ENCODE data around the gene PKIB. TPM values are rescaled to one million over a fixed set of nuclear protein-coding genes. Genes with fewer than 3 reads are reported as not detected.

PKIB gene
- polyA plus RNA-seq, 2 of the 4 experiments (the other 2 are of a cell fraction) = 0.37 to 1.5 TPM

DNA sequence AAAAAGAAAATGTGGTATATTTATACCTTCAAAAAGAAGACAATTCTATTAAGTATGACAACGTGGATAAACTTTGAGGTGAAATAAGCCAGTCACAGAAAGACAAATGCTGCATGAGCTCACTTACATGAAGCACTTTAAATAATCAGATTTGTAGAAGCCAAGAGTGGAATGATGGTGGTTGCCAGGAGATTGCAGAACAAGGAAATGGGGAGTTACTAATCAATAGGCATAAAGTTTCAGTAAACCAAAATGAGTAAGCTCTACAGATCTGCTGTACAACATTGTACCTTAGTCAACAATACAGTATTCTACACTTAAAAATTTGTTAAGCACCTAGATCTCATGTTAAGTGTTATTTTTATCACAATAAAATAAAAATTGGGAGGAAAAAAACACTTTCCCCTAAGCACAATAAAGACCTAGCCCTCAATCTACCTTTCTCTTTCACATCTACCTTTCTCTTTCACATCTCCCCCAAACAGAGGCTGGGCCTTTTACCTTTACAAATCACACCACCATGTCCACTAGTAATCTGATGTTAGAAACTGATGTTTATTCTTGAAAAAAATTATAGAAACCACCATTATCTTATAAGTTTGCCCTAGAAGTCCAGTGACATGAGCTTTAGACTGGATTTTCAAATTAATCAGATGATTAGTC is 73.9 kb downstream of the PKIB start:
- H3K4me1 ChIP-seq = no peaks in the 10 kb centered on the region
- TF ChIP-seq GATA3 (IDR thresholded peaks at IDR 0.05; ENCODE audit: borderline replicate concordance) (no peak), JUNB (IDR thresholded peaks at IDR 0.05) (no peak), NPAS2 (CRISPR knock-in tag; IDR thresholded peaks at IDR 0.05; ENCODE audit: borderline replicate concordance) (no peak), ESRRA (IDR thresholded peaks at IDR 0.05; ENCODE audit: borderline replicate concordance, low read length) (no peak), SREBF2 (IDR thresholded peaks at IDR 0.05) (no peak), RARB (CRISPR knock-in tag; IDR thresholded peaks at IDR 0.05) (no peak), ZSCAN20 (CRISPR knock-in tag; IDR thresholded peaks at IDR 0.05) (no peak), FOSL2 (IDR thresholded peaks at IDR 0.05) (no peak), FOSL2 (CRISPR knock-in tag; IDR thresholded peaks at IDR 0.05) (no peak), TFCP2L1 (CRISPR knock-in tag; IDR thresholded peaks at IDR 0.05) (no peak), RFX5 (IDR thresholded peaks at IDR 0.05) (no peak), CHD2 (IDR thresholded peaks at IDR 0.05; ENCODE audit: low read length, partially characterized antibody) (no peak), EHF (CRISPR knock-in tag; IDR thresholded peaks at IDR 0.05) (no peak), RAD21 (conservative IDR thresholded peaks at IDR 0.05 in 1 of 2, IDR thresholded peaks at IDR 0.05 in 1 of 2) (no peak), EHMT2 (IDR thresholded peaks at IDR 0.05; ENCODE audit: low read depth) (no peak), NFE2L2 (conservative IDR thresholded peaks at IDR 0.05; ENCODE audit: low read length) (no peak), CEBPB (IDR thresholded peaks at IDR 0.05) (no peak)
- TF ChIP-seq, protein P1, sequence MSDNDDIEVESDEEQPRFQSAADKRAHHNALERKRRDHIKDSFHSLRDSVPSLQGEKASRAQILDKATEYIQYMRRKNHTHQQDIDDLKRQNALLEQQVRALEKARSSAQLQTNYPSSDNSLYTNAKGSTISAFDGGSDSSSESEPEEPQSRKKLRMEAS (IDR thresholded peaks at IDR 0.05) = no peak
- TF ChIP-seq, protein P2, sequence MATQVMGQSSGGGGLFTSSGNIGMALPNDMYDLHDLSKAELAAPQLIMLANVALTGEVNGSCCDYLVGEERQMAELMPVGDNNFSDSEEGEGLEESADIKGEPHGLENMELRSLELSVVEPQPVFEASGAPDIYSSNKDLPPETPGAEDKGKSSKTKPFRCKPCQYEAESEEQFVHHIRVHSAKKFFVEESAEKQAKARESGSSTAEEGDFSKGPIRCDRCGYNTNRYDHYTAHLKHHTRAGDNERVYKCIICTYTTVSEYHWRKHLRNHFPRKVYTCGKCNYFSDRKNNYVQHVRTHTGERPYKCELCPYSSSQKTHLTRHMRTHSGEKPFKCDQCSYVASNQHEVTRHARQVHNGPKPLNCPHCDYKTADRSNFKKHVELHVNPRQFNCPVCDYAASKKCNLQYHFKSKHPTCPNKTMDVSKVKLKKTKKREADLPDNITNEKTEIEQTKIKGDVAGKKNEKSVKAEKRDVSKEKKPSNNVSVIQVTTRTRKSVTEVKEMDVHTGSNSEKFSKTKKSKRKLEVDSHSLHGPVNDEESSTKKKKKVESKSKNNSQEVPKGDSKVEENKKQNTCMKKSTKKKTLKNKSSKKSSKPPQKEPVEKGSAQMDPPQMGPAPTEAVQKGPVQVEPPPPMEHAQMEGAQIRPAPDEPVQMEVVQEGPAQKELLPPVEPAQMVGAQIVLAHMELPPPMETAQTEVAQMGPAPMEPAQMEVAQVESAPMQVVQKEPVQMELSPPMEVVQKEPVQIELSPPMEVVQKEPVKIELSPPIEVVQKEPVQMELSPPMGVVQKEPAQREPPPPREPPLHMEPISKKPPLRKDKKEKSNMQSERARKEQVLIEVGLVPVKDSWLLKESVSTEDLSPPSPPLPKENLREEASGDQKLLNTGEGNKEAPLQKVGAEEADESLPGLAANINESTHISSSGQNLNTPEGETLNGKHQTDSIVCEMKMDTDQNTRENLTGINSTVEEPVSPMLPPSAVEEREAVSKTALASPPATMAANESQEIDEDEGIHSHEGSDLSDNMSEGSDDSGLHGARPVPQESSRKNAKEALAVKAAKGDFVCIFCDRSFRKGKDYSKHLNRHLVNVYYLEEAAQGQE (IDR thresholded peaks at IDR 0.05) = no peak
- TF ChIP-seq, protein P3, sequence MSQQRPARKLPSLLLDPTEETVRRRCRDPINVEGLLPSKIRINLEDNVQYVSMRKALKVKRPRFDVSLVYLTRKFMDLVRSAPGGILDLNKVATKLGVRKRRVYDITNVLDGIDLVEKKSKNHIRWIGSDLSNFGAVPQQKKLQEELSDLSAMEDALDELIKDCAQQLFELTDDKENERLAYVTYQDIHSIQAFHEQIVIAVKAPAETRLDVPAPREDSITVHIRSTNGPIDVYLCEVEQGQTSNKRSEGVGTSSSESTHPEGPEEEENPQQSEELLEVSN (IDR thresholded peaks at IDR 0.05; ENCODE audit: borderline replicate concordance, low read depth) = no peak
- no peaks in the 10 kb centered on the region for H3K9me3 ChIP-seq
- POLR2A ChIA-PET = no interaction called here
- H3K4me3 ChIP-seq = no peak overlapping the region
- ATAC-seq = no peak
- no peak for FAIRE-seq
- no peak overlapping the region for H3K27ac ChIP-seq
- CTCF ChIA-PET = no interaction called here
- DNase-seq (ENCODE audit: low read depth in 1 of 2, low spot score in 1 of 2) = no peak
- 7% methylated on average over 1 of the region's 1 CpG for WGBS (ENCODE audit: missing lambda C conversion rate)
- no peak overlapping the region for H3K4me2 ChIP-seq

DNA sequence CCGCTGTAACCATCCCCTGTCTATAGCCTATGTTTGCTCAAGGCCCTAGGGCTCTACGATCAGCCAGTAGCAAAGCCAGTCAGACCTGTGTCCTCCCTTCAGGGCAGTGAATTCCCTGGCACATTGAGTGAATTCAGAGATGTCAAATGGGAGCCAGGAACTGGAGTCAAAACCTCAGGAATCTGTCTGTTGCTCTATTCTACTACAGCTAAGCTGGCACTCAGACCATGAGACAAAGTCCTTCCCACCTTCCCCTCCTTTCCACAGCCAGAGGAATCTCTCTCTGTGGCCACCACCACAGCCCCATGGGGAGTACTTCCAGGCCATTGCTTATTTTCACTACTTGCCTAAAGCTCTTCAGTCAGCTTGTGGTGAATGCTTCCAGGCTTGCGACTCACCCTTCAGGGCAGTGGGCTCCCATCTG is 82.0 kb downstream of the PKIB start:
- H3K4me3 ChIP-seq = no peak overlapping the region
- FAIRE-seq (no peak), DNase-seq (ENCODE audit: low read depth in 1 of 2, low spot score in 1 of 2) (no peak), ATAC-seq (no peak)
- no peak overlapping the region for H3K4me2 ChIP-seq
- no peaks in the 10 kb centered on the region for H3K4me1 ChIP-seq
- WGBS (ENCODE audit: missing lambda C conversion rate) = 10% methylated on average over 2 of the region's 3 CpGs
- TF ChIP-seq ESRRA (IDR thresholded peaks at IDR 0.05; ENCODE audit: borderline replicate concordance, low read length) = no peak
- H3K9me3 ChIP-seq = no peaks in the 10 kb centered on the region
- H3K27ac ChIP-seq = no peak overlapping the region
- ChIA-PET CTCF (no interaction called here), POLR2A (no interaction called here)

All from A549 (cell line).